ENCODE data around the gene C1orf74.

The C1orf74 gene

GRCh38 chr1:209742409-209743144 is 41.8 kb downstream of the C1orf74 start:
- DNase-seq, result peak in 2 of 3 donors; percentile 57 to 70

- no peak for DNase-seq
These were observed 42.5 kb downstream of the C1orf74 start for GRCh38 chr1:209741889-209742288.

- no peak for DNase-seq
These were observed 43.2 kb downstream of the C1orf74 start for GRCh38 chr1:209741193-209741592.

- DNase-seq, result no peak
These were observed 46.1 kb downstream of the C1orf74 start for GRCh38 chr1:209738270-209738669.

GRCh38 chr1:209737118-209737505 is 47.2 kb downstream of the C1orf74 start:
- DNase-seq, result no peak

- peak in 1 of 3 donors; percentile 65 for DNase-seq
These were observed 47.8 kb downstream of the C1orf74 start for GRCh38 chr1:209736490-209737117.

GRCh38 chr1:209733409-209734192 is 50.8 kb downstream of the C1orf74 start:
- DNase-seq, result peak; percentile 89 to 99 (median 96)

GRCh38 chr1:209732725-209733124 is 51.6 kb downstream of the C1orf74 start:
- DNase-seq, result no peak

GRCh38 chr1:209729436-209729835 is 54.9 kb downstream of the C1orf74 start:
- peak in 2 of 3 donors; percentile 35 to 36 for DNase-seq
